HepG2 (cell line): ENCODE results near the gene ASXL1. TPM values are rescaled to one million over a fixed set of nuclear protein-coding genes. Genes with fewer than 3 reads are reported as not detected.

ENCODE experiments used
- ATM ChIP-seq: fragments of 450-650 bp; IDR thresholded peaks from 2 replicates; pipeline ENCODE4 v1.7.1; 2017; ENCODE audit warnings: mild to moderate bottlenecking, borderline replicate concordance
- CBX2 ChIP-seq, 2 experiments: fragments of 200-600 bp in 1 of 2; sonication (generic); formaldehyde crosslinking in 1 of 2; IDR thresholded peaks; 2 replicates each; pipeline versions ENCODE4 v1.7.0 to v1.8.1; 2018 to 2022; ENCODE audit warnings: low read depth in 2 of 2, low read length in 1 of 2, mild to moderate bottlenecking in 1 of 2, missing genetic modification reagents in 1 of 2
- FOSL2 ChIP-seq: sonication (generic); formaldehyde crosslinking; IDR thresholded peaks from 2 replicates; pipeline ENCODE4 v1.4.0; 2020; ENCODE audit warnings: missing genetic modification reagents
- FOXK1 ChIP-seq: sonication (generic); formaldehyde crosslinking; IDR thresholded peaks from 2 replicates; pipeline ENCODE4 v1.4.0; 2020; ENCODE audit warnings: low read depth, missing genetic modification reagents, borderline replicate concordance
- GATAD2A ChIP-seq: IDR thresholded peaks from 2 replicates; pipeline ENCODE4 v1.6.1; 2016
- HNF4G ChIP-seq, 2 experiments: sonication (generic) in 1 of 2; formaldehyde crosslinking in 1 of 2; IDR thresholded peaks; 2 replicates each; pipeline versions ENCODE4 v1.4.0 to v1.6.1; 2011 to 2020; ENCODE audit warnings: borderline replicate concordance in 2 of 2, low read depth in 2 of 2, mild to moderate bottlenecking in 2 of 2, low read length in 1 of 2, missing genetic modification reagents in 1 of 2, moderate library complexity in 1 of 2
- HOXA9 ChIP-seq: sonication (generic); formaldehyde crosslinking; IDR thresholded peaks from 2 replicates; pipeline ENCODE4 v1.8.1; 2022; ENCODE audit warnings: missing genetic modification reagents, mild to moderate bottlenecking, moderate library complexity, borderline replicate concordance
- KLF15 ChIP-seq: sonication (generic); formaldehyde crosslinking; IDR thresholded peaks from 2 replicates; pipeline ENCODE4 v1.8.1; 2023; ENCODE audit warnings: borderline replicate concordance, mild to moderate bottlenecking, inconsistent platforms, missing genetic modification reagents, mixed read lengths
- KMT2A ChIP-seq: sonication (generic); formaldehyde crosslinking; IDR thresholded peaks from 2 replicates; pipeline ENCODE4 v1.4.0; 2020; ENCODE audit warnings: missing genetic modification reagents
- MED13 ChIP-seq: sonication (generic); formaldehyde crosslinking; IDR thresholded peaks from 2 replicates; pipeline ENCODE4 v1.5.0; 2020; ENCODE audit warnings: missing genetic modification reagents
- PHB2 ChIP-seq: fragments of 450-650 bp; IDR thresholded peaks from 2 replicates; pipeline ENCODE4 v1.6.1; 2018; ENCODE audit not compliant: partially characterized antibody
- PHF8 ChIP-seq: sonication (generic); formaldehyde crosslinking; IDR thresholded peaks from 2 replicates; pipeline ENCODE4 v1.5.0; 2020; ENCODE audit warnings: missing genetic modification reagents
- PRDM4 ChIP-seq: sonication (generic); formaldehyde crosslinking; IDR thresholded peaks from 2 replicates; pipeline ENCODE4 v1.9.0; 2021; ENCODE audit warnings: missing genetic modification reagents, borderline replicate concordance
- RBAK ChIP-seq: sonication (generic); formaldehyde crosslinking; IDR thresholded peaks from 2 replicates; pipeline ENCODE4 v1.5.1; 2020; ENCODE audit warnings: mild to moderate bottlenecking, missing genetic modification reagents
- RELA ChIP-seq: sonication (generic); formaldehyde crosslinking; IDR thresholded peaks from 2 replicates; pipeline ENCODE4 v1.4.0; 2020; ENCODE audit warnings: missing genetic modification reagents
- SNAPC4 ChIP-seq: sonication (generic); formaldehyde crosslinking; IDR thresholded peaks from 2 replicates; pipeline ENCODE4 v1.4.0; 2020; ENCODE audit warnings: mild to moderate bottlenecking, missing genetic modification reagents
- TAF15 ChIP-seq: fragments of 200-400 bp; formaldehyde crosslinking; IDR thresholded peaks from one replicate; pipeline ENCODE4 v1.6.1; 2018; ENCODE audit warnings: mild to moderate bottlenecking, low read depth, low read length; ENCODE audit not compliant: poor library complexity, severe bottlenecking
- TCF12 ChIP-seq, 2 experiments: fragments of 450-650 bp in 1 of 2; sonication (generic) in 1 of 2; formaldehyde crosslinking in 1 of 2; IDR thresholded peaks; 2 replicates each; pipeline versions ENCODE4 v1.6.1 to v1.8.0; 2017 to 2022; ENCODE audit warnings: antibody characterized with exemption in 1 of 2, mild to moderate bottlenecking in 1 of 2, missing genetic modification reagents in 1 of 2, moderate library complexity in 1 of 2
- ZC3H4 ChIP-seq: sonication (generic); formaldehyde crosslinking; IDR thresholded peaks from 2 replicates; pipeline ENCODE4 v1.4.0; 2020; ENCODE audit warnings: missing genetic modification reagents, borderline replicate concordance
- ZNF253 ChIP-seq: sonication (generic); formaldehyde crosslinking; IDR thresholded peaks from 2 replicates; pipeline ENCODE4 v1.8.0; 2022; ENCODE audit warnings: mild to moderate bottlenecking, missing genetic modification reagents, borderline replicate concordance
- ZNF326 ChIP-seq: sonication (generic); formaldehyde crosslinking; IDR thresholded peaks from 2 replicates; pipeline ENCODE4 v1.4.0; 2020; ENCODE audit warnings: missing genetic modification reagents, borderline replicate concordance
- ZNF557 ChIP-seq: sonication (generic); formaldehyde crosslinking; IDR thresholded peaks from 2 replicates; pipeline ENCODE4 v1.4.0; 2020; ENCODE audit warnings: missing genetic modification reagents
- ZNF572 ChIP-seq: sonication (generic); formaldehyde crosslinking; IDR thresholded peaks from 2 replicates; pipeline ENCODE4 v1.5.1; 2020; ENCODE audit warnings: mild to moderate bottlenecking, missing genetic modification reagents
- polyA plus RNA-seq, 8 experiments: library from polyadenylated mRNA; depleted of rRNA in 3 of 8; stranded (reverse) in 7 of 8; unstranded in 1 of 8; fragments of >200 nt; fragmentation: Illumina TruSeq in 4 of 8; extraction: Trizol in 4 of 8; gene quantifications; 2 replicates each; pipeline versions ENCODE4 v1.2.1 to v1.2.3, GENCODE V29; 2011 to 2016; ENCODE audit warnings: low read depth in 4 of 8, missing spikeins in 1 of 8, mixed read lengths in 1 of 8; ENCODE audit not compliant: insufficient read depth in 1 of 8
- total RNA-seq, 5 experiments: library from RNA; depleted of rRNA; stranded (reverse); fragments of >200 nt; fragmentation: Illumina TruSeq; extraction: Trizol; gene quantifications; 2 replicates each; pipeline ENCODE4 v1.2.3, GENCODE V29; 2016; ENCODE audit warnings: low read depth in 1 of 5

ASXL1 gene
- total and polyA plus RNA-seq, 2 of the 13 experiments (the other 11 are each of a cell fraction or from before 2014, with no cell fraction given), result 62.1 to 74.8 TPM

DNA sequence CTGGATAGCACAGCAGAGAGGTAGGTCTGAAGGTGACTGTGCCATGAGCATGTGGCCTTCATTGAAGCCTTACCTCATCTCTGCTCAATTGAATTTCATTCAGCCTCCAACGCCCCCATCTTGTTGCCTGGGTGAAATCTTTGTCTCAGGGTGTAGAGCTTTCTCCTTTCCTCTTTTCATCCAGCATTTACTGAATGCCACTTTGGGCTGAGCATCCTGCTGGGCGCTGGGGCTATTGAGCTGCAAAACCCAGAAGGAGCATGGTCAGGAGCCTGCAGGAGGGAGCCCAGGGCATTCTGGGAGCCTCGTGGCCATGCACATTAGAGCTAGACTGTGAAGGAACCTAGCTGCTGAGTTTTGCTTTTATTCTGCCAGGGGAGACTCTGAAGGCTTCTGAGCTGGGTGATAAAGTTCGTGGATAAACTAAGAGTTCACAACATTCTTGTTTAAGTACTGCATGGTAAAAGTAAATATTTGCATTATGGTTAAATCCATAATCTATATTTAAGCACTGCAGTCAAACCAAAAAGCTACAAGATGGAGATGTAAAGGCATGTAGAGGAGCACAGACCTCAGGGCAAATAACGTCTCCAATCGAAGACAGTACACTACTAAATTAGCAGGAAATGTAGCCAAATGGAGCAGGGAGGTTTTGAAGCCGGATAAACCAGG is 13.2 kb upstream of the ASXL1 start (continued):
- TF ChIP-seq CBX2 (IDR thresholded peaks at IDR 0.05; ENCODE audit: low read depth, low read length) (no peak), CBX2 (CRISPR knock-in tag; IDR thresholded peaks at IDR 0.05; ENCODE audit: low read depth) (0 out of 2 replicates have a peak, but pooled peaks have one; percentile 43), HNF4G (IDR thresholded peaks at IDR 0.05; ENCODE audit: borderline replicate concordance, low read depth, low read length) (no peak), HNF4G (CRISPR knock-in tag; IDR thresholded peaks at IDR 0.05; ENCODE audit: borderline replicate concordance, low read depth) (no peak), GATAD2A (CRISPR knock-in tag) (peak; percentile 62), KMT2A (CRISPR knock-in tag) (0 out of 2 replicates have a peak, but pooled peaks have one; percentile 38), FOXK1 (CRISPR knock-in tag) (no peak), PHF8 (no peak; the same call in 1 of the 2 replicates), TCF12 (IDR thresholded peaks at IDR 0.05) (no peak), TCF12 (CRISPR knock-in tag; IDR thresholded peaks at IDR 0.05) (no peak), ZNF572 (0 out of 2 replicates have a peak, but pooled peaks have one; percentile 35), RBAK (CRISPR knock-in tag) (no peak), ZNF326 (no peak), FOSL2 (CRISPR knock-in tag) (no peak), RELA (CRISPR knock-in tag) (no peak), KLF15 (CRISPR knock-in tag) (no peak), MED13 (CRISPR knock-in tag) (no peak), ZNF557 (CRISPR knock-in tag) (no peak), HOXA9 (CRISPR knock-in tag) (0 out of 2 replicates have a peak, but pooled peaks have one; percentile 47), ATM (no peak), TAF15 (no peak), PHB2 (no peak), SNAPC4 (CRISPR knock-in tag) (no peak), ZNF253 (no peak), PRDM4 (CRISPR knock-in tag) (no peak), ZC3H4 (CRISPR knock-in tag) (no peak)
